HG02610 (cell line): ENCODE results near the gene FAM162B.
"Not testable (repeated sequence)": the region's sequence is repeated elsewhere in the genome, so short reads cannot be mapped to it uniquely, and the experiment has no call there.

Source experiments
- ATAC-seq: cut with Tn5 transposase; IDR thresholded peaks from one replicate; pipeline ENCODE4 v1.9.1; 2021; ENCODE audit warnings: mild to moderate bottlenecking, moderate library complexity; ENCODE audit not compliant: unreplicated experiment

FAM162B gene

DNA sequence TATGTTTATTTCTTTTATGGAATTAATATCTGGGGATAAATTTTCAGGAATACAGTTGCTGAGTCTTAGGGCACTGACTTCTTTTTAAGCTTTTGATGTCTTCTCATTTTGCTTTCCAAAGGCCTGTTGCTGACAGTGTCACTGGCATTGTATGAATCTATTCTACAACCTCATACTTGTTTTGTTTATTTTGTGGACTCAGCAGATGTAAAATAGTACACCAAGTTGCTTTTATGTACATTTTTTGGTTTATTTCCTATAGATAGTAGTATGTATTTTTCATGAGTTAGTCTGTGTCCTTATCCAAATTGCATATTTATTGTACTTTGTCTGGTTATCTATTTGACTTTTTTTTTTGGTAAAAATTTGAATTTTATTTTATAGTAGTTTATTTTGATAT, 35.0 kb downstream of the FAM162B start:
- ATAC-seq, result no peak

DNA sequence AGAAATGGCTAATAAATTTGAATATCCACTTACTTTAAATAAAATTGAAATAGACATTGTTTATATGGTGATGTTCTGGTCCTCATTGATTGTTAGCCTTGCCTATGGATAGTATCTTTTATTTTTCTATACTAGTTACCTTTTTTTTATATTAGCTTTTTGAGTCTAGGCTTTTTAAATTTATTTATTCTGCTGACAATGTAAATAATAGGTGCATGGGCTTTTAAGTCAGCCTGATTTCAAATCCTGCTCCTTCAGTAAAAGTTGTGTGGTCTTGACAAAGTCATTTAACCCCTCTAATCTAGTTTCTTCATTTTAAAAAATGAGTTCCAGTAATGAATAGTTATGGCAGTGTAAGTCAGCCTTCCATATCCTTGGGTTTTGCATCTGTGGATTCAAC, 38.6 kb downstream of the FAM162B start:
- ATAC-seq, result no peak

DNA sequence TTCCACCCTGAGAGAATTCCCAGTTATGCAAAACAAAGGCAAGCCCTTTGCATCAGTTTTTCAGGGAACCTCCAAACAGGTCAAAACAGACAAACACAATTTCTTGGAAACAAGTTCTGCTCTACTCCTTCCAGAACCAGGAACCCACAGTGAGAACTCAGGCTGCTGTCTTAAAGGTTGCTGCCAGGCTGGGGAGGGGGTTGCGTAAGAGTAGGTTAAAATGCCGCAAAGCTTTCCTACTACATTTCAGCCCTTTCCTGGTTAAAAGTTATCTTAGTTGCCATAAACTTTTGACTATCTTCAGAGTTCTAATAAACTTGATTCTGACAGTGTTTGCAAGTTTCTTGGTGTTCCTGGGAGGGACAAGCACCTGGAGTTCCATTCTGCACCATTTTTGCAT, 50.8 kb downstream of the FAM162B start:
- no peak for ATAC-seq

DNA sequence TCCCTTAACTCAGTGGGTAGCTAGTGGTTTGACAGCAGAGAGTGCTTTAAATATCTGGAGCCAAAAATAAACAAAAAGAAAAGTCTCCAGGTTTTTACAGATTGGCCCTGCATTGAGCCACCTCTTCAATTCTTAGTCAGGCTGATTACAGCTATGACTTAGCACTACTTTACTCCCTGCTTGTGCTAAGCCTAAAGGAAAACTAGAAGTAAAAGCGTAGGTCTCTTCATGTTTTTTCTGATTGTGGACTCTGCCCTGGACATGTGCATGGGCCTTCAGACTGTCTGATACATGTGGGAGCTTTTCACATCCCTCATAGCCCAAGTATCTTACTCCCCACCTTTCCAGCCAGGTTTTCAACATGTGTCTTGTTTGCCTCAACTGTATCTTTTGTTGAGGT, 51.2 kb downstream of the FAM162B start:
- ATAC-seq, result peak; percentile 85

GRCh38 chr6:116705917-116706316, 59.6 kb downstream of the FAM162B start:
- ATAC-seq, result no peak

DNA sequence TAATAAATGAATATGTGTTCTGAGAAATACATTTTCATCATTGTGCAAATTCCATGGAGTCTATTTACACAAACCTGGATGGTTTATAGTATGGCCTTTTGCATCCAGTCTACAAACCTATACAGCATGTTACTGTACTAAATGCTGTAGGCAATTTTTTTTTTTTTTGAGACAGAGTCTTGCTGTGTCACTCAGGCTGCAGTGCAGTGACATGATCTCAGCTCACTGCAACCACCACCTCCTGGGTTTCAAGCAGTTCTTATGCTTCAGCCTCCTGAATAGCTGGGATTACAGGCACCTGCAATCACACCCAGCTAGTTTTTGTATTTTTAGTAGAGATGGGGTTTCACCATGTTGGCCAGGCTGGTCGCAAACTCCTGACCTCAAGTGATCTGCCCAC, 61.6 kb downstream of the FAM162B start:
- ATAC-seq, result not testable (repeated sequence)
